Measurements from ENCODE around the gene ANKIB1. TPM values are rescaled to one million over a fixed set of nuclear protein-coding genes. Genes with fewer than 3 reads are reported as not detected.

ANKIB1 gene
- total RNA-seq, 1 experiment from 2014 or later = 57.2 TPM

DNA sequence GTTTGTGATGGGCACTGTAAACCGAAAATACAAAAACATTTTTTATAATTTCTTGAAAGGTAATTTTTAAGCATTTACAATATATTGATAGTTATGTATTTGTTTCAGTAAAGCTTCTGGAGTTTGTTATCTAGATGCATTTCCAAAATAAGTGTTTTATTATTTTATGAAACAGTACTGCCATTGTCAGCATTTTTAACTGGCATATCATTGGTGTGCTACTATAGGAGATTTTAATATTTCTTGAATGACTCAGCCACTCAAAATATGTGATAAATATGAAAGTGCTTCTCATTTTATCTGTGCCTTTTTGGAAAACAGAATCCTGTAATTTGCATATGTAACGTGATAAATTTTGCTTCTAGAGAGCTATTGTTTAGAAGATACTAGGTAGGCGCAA, 97.9 kb downstream of the ANKIB1 start:
- Mint-ChIP-seq H3K27ac (ENCODE audit: unreplicated experiment) (no peak overlapping the region), H3K27me3 (ENCODE audit: insufficient read depth, unreplicated experiment) (no peaks in the 10 kb centered on the region), H3K4me3 (ENCODE audit: unreplicated experiment) (no peak overlapping the region), H3K4me1 (ENCODE audit: low read depth, unreplicated experiment) (no peaks in the 10 kb centered on the region), H3K9me3 (ENCODE audit: unreplicated experiment) (no peaks in the 10 kb centered on the region), H3K36me3 (ENCODE audit: insufficient read depth, unreplicated experiment) (peaks cover 10% of the 10 kb centered on the region)
- POLR2A ChIA-PET = no interaction called here
- DNase-seq = no peak
- no peaks in the 10 kb centered on the region for H3K27me3 ChIP-seq (replicated peaks; ENCODE audit: control insufficient read depth, insufficient read depth, low read length)
- H3K4me1 ChIP-seq = no peaks in the 10 kb centered on the region
- no peak for TF ChIP-seq CTCF (IDR thresholded peaks at IDR 0.05; ENCODE audit: insufficient read depth in 1 of 2, low read depth in 1 of 2, low read length in 1 of 2, severe bottlenecking in 1 of 2, unreplicated experiment in 1 of 2)
- intact Hi-C loops (cut with micrococcal nuclease; ENCODE audit: unreplicated experiment) = no loop called here
- no peak overlapping the region for H3K4me3 ChIP-seq (ENCODE audit: low read depth, low read length)
- H3K9me3 ChIP-seq = no peaks in the 10 kb centered on the region
- H3K36me3 ChIP-seq (ENCODE audit: control insufficient read depth, insufficient read depth, low read length) = no peaks in the 10 kb centered on the region; the same call in 1 of the 2 replicates
- BruUV-seq (replicated peaks) = no TSS peak
- CTCF ChIA-PET = no interaction called here

GRCh38 chr7:92352009-92352408, 106.2 kb downstream of the ANKIB1 start:
- Histone ChIP-seq H3K4me1 (no peaks in the 10 kb centered on the region), H3K36me3 (ENCODE audit: control insufficient read depth, insufficient read depth, low read length) (peaks cover 1% of the 10 kb centered on the region; the same call in 1 of the 2 replicates), H3K27me3 (replicated peaks; ENCODE audit: control insufficient read depth, insufficient read depth, low read length) (no peaks in the 10 kb centered on the region), H3K4me3 (ENCODE audit: low read depth, low read length) (no peak overlapping the region), H3K9me3 (no peaks in the 10 kb centered on the region)
- no peaks in the 10 kb centered on the region for H3K27me3 Mint-ChIP-seq (ENCODE audit: insufficient read depth, unreplicated experiment)
- no peak for TF ChIP-seq CTCF (IDR thresholded peaks at IDR 0.05; ENCODE audit: insufficient read depth in 1 of 2, low read depth in 1 of 2, low read length in 1 of 2, severe bottlenecking in 1 of 2, unreplicated experiment in 1 of 2)
- ChIA-PET POLR2A (no interaction called here), CTCF (no interaction called here)
- intact Hi-C loops (cut with micrococcal nuclease; ENCODE audit: unreplicated experiment) = no loop called here
- no peaks in the 10 kb centered on the region for H3K4me1 Mint-ChIP-seq (ENCODE audit: low read depth, unreplicated experiment)
- BruUV-seq (replicated peaks) = no TSS peak
- H3K36me3 Mint-ChIP-seq (ENCODE audit: insufficient read depth, unreplicated experiment) = peaks cover 32% of the 10 kb centered on the region
- H3K9me3 Mint-ChIP-seq (ENCODE audit: unreplicated experiment) = no peaks in the 10 kb centered on the region
- no peak overlapping the region for H3K27ac Mint-ChIP-seq (ENCODE audit: unreplicated experiment)
- no peak overlapping the region for H3K4me3 Mint-ChIP-seq (ENCODE audit: unreplicated experiment)
- no peak for DNase-seq

- no peak overlapping the region for H3K27ac Mint-ChIP-seq (ENCODE audit: unreplicated experiment)
- H3K4me1 Mint-ChIP-seq (ENCODE audit: low read depth, unreplicated experiment) = no peaks in the 10 kb centered on the region
- intact Hi-C loops (cut with micrococcal nuclease; ENCODE audit: unreplicated experiment) = no loop called here
- POLR2A ChIA-PET = no interaction called here
- TF ChIP-seq CTCF (IDR thresholded peaks at IDR 0.05; ENCODE audit: insufficient read depth in 1 of 2, low read depth in 1 of 2, low read length in 1 of 2, severe bottlenecking in 1 of 2, unreplicated experiment in 1 of 2) = no peak
- no peaks in the 10 kb centered on the region for H3K9me3 Mint-ChIP-seq (ENCODE audit: unreplicated experiment)
- no peak overlapping the region for H3K4me3 ChIP-seq (ENCODE audit: low read depth, low read length)
- H3K4me1 ChIP-seq = no peaks in the 10 kb centered on the region
- CTCF ChIA-PET = no interaction called here
- no peaks in the 10 kb centered on the region for H3K27me3 ChIP-seq (replicated peaks; ENCODE audit: control insufficient read depth, insufficient read depth, low read length)
- H3K27me3 Mint-ChIP-seq (ENCODE audit: insufficient read depth, unreplicated experiment) = no peaks in the 10 kb centered on the region
- no peak overlapping the region for H3K4me3 Mint-ChIP-seq (ENCODE audit: unreplicated experiment)
- peaks cover 1% of the 10 kb centered on the region; the same call in 1 of the 2 replicates for H3K36me3 ChIP-seq (ENCODE audit: control insufficient read depth, insufficient read depth, low read length)
- no peak for DNase-seq
- no TSS peak for BruUV-seq (replicated peaks)
- H3K36me3 Mint-ChIP-seq (ENCODE audit: insufficient read depth, unreplicated experiment) = peaks cover 34% of the 10 kb centered on the region
- H3K9me3 ChIP-seq = no peaks in the 10 kb centered on the region
These were observed 108.4 kb downstream of the ANKIB1 start for GRCh38 chr7:92354214-92354613.

Measured in Caco-2 (cell line).